Upper lobe of left lung (tissue), 6 donors: ENCODE measurements around the gene R3HDM2. TPM values are rescaled to one million over a fixed set of nuclear protein-coding genes. Genes with fewer than 3 reads are reported as not detected.
A peak's percentile ranks its signal among the peaks of the same experiment; 100 is the strongest.

Source experiments
- ATAC-seq, 2 donors: fragments of 200-7000 bp; cut with Tn5 transposase; one replicate each; pipeline ENCODE4 v1.9.1; 2022; ENCODE audit warnings: mild to moderate bottlenecking in 2 of 2, moderate library complexity in 2 of 2; ENCODE audit not compliant: low FRiP score in 2 of 2
- DNase-seq, 2 donors: peaks; one replicate each; pipeline ENCODE4 v3.0.0-alpha.2; 2019 to 2020
- H3K27ac ChIP-seq, 4 donors: fragments of 200-600 bp; sonication (generic); one replicate each; pipeline ENCODE4 v1.5.1; 2016 to 2019
- H3K27me3 ChIP-seq, 4 donors: fragments of 200-600 bp; sonication (generic); one replicate each; pipeline ENCODE4 v1.5.1; 2017 to 2019
- H3K36me3 ChIP-seq, 4 donors: fragments of 200-600 bp; sonication (generic); one replicate each; pipeline ENCODE4 v1.5.1; 2016 to 2019
- H3K4me1 ChIP-seq, 4 donors: fragments of 200-600 bp; sonication (generic); one replicate each; pipeline ENCODE4 v1.5.1; 2018 to 2019
- H3K4me3 ChIP-seq, 4 donors: fragments of 200-600 bp; sonication (generic); one replicate each; pipeline ENCODE4 v1.5.1; 2017 to 2019; ENCODE audit warnings: mild to moderate bottlenecking in 2 of 4, moderate library complexity in 1 of 4
- H3K9me3 ChIP-seq, 4 donors: fragments of 200-600 bp; sonication (generic); one replicate each; pipeline ENCODE4 v1.5.1; 2018 to 2019
- EP300 ChIP-seq, 4 donors: sonication (generic); formaldehyde crosslinking; IDR thresholded peaks; one replicate each; pipeline ENCODE4 v1.5.1; 2017; ENCODE audit warnings: antibody characterized with exemption in 4 of 4, control low read depth in 2 of 4
- POLR2A ChIP-seq, 4 donors: fragments of 450-650 bp; IDR thresholded peaks; one replicate each; pipeline ENCODE4 v1.5.1; 2016 to 2017; ENCODE audit warnings: antibody characterized with exemption in 4 of 4, mild to moderate bottlenecking in 2 of 4
- POLR2AphosphoS5 ChIP-seq, 2 donors: sonication (generic); formaldehyde crosslinking; IDR thresholded peaks; one replicate each; pipeline ENCODE4 v1.5.1; 2017; ENCODE audit warnings: antibody characterized with exemption in 2 of 2
- WGBS, 2 donors: methylation state at CpG; one replicate each; pipeline ENCODE4 v1.1.5; 2017 to 2018; 5-methylcytosine and 5-hydroxymethylcytosine counted together
- total RNA-seq, 6 donors: library from RNA; depleted of rRNA in 4 of 6; stranded (reverse); fragments of >200 nt in 4 of 6; gene quantifications; one replicate each; pipeline versions ENCODE4 v1.1.0 to v1.2.1, GENCODE V29; 2016 to 2021
- TF ChIP-seq, protein P1 (sequence below), 6 experiments: fragments of 450-650 bp in 4 of 6; fragments of 200-600 bp in 2 of 6; sonication (generic) in 2 of 6; IDR thresholded peaks; one replicate each; pipeline ENCODE4 v1.5.1; 2016 to 2019; ENCODE audit warnings: antibody characterized with exemption in 6 of 6
- donor health status: DM: no; HTN: no; CAD: no; lungs with moderate emphysema.
- donor health status: DM: no; HTN: yes; CAD: no; lungs with severe emphysema.

The R3HDM2 gene
- total RNA-seq, 6 donors from 2014 or later, result 39.2 to 94.3 (median 59.2) TPM

DNA sequence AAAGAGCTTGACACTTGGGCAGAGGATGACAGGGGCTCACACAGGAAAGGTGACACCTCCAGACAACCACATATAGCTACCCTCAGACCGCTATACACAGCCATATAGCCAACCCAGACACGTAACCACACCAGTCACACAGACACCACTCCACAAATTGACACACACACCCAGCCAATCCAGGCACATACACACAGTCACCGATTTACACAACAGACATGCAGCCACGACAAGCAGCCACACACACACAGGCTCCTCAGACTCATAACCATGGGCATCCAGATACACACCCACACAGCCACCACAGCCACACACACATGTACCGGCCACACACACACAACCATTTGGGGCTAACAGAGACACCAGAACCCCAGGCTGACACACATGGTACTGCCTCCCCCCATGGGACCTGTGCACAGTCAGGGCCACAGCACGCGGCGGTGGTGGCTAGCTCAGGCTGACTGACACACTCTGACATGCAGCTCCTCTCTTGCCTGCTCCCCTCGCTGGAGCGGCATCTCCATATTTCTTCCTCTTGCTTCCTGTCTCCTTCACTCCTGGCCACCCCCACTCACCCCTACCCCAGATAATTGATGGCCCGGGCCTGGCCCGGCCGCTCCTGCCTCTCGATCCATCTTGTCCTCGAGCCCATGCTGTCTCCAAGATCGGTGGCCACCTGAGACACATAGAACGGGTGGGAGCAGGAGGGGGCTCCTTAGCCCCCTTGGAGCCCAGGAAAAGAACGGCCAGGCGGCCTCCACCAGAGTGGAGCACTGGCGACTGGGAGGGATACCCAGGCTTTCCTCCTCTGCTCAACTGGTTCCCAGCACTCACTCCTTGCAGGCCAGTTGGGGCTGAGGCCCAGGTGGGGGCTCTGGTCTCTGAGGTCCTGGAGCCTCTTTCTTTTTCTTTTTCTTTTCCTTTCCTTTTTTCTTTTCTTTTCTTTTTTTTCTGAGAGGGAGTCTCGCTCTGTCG lies 207.4 kb downstream of the R3HDM2 start:
- 46 to 55% methylated on average over 21 to 22 of the region's 22 CpGs for WGBS, 2 donors
- Histone ChIP-seq H3K4me3 (no peak overlapping the region), H3K27ac (no peak overlapping the region), H3K4me1 (peaks cover 19 to 31% (median 21%) of the 10 kb centered on the region in 4 donors), H3K27me3 (peaks cover 2 to 81% (median 48%) of the 10 kb centered on the region in 4 donors), H3K9me3 (no peaks in the 10 kb centered on the region), H3K36me3 (no peaks in the 10 kb centered on the region)
- peak in 1 of 2 donors; percentile 74 for DNase-seq
- no peak for TF ChIP-seq EP300 (IDR thresholded peaks at IDR 0.05)
- TF ChIP-seq, protein P1, sequence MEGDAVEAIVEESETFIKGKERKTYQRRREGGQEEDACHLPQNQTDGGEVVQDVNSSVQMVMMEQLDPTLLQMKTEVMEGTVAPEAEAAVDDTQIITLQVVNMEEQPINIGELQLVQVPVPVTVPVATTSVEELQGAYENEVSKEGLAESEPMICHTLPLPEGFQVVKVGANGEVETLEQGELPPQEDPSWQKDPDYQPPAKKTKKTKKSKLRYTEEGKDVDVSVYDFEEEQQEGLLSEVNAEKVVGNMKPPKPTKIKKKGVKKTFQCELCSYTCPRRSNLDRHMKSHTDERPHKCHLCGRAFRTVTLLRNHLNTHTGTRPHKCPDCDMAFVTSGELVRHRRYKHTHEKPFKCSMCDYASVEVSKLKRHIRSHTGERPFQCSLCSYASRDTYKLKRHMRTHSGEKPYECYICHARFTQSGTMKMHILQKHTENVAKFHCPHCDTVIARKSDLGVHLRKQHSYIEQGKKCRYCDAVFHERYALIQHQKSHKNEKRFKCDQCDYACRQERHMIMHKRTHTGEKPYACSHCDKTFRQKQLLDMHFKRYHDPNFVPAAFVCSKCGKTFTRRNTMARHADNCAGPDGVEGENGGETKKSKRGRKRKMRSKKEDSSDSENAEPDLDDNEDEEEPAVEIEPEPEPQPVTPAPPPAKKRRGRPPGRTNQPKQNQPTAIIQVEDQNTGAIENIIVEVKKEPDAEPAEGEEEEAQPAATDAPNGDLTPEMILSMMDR (IDR thresholded peaks at IDR 0.05), result no peak
- no peak for TF ChIP-seq POLR2AphosphoS5 (IDR thresholded peaks at IDR 0.05)
- no peak for TF ChIP-seq POLR2A (IDR thresholded peaks at IDR 0.05)
- ATAC-seq, result no peak

GRCh38 chr12:57222286-57223190 lies 208.3 kb downstream of the R3HDM2 start:
- 27 to 41% methylated on average over 9 to 13 of the region's 13 CpGs for WGBS, 2 donors
- Histone ChIP-seq H3K27ac (no peak overlapping the region), H3K27me3 (peaks cover 2 to 91% (median 54%) of the 10 kb centered on the region in 4 donors), H3K36me3 (no peaks in the 10 kb centered on the region), H3K9me3 (no peaks in the 10 kb centered on the region), H3K4me1 (peaks cover 21 to 34% (median 23%) of the 10 kb centered on the region in 4 donors), H3K4me3 (no peak overlapping the region)
- peak in 1 of 2 donors; percentile 39 for DNase-seq
- ATAC-seq, result no peak
- TF ChIP-seq POLR2AphosphoS5 (IDR thresholded peaks at IDR 0.05) (no peak), POLR2A (IDR thresholded peaks at IDR 0.05) (no peak), EP300 (IDR thresholded peaks at IDR 0.05) (no peak)
- TF ChIP-seq, protein P1 (IDR thresholded peaks at IDR 0.05), result no peak

DNA sequence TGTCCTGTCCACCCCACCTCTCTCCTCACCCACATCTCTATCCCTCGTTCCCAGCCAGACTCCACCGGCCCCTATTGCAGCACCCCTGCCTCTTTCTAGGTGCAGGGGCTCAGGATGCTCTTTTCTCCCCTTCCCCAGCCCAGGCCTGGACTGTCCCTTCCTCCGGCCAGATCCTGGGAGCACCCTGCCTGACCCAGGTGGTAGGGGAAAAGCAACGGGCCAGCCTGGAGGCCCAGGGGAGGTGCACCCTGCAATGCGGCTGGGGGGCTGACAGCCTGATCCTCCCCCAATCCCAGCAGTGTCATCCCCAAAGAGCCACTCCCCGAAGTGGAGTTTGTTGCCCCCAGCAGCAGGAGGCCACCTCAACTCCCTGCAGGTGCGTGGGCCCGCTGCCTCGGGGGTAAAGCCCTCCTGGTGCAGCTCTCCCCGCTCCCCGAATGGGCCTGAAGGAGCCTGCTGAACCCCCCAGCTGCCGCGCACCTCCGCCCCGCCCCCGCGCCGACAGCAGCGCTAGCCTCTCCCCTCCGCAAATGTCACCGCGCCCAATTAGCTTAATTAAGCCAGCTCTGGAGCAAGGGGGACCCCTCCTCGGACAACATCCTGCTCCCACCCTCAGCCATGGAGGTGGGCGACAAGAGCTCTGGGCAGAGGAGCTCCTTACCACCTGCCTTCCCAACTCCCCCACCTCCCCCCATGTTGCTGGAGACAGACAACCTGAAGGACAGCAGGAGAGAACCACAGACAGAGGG lies 209.5 kb downstream of the R3HDM2 start:
- Histone ChIP-seq H3K27me3 (peaks cover 3 to 92% (median 55%) of the 10 kb centered on the region in 4 donors), H3K4me1 (peaks cover 21 to 39% (median 24%) of the 10 kb centered on the region in 4 donors), H3K4me3 (no peak overlapping the region), H3K36me3 (no peaks in the 10 kb centered on the region), H3K27ac (no peak overlapping the region), H3K9me3 (no peaks in the 10 kb centered on the region)
- WGBS, 2 donors, result 16 to 19% methylated on average over 10 to 23 of the region's 24 CpGs
- TF ChIP-seq POLR2AphosphoS5 (IDR thresholded peaks at IDR 0.05) (no peak), POLR2A (IDR thresholded peaks at IDR 0.05) (no peak), EP300 (IDR thresholded peaks at IDR 0.05) (no peak)
- TF ChIP-seq, protein P1 (IDR thresholded peaks at IDR 0.05), result no peak
- DNase-seq, result peak in 1 of 2 donors; percentile 83
- no peak for ATAC-seq

DNA sequence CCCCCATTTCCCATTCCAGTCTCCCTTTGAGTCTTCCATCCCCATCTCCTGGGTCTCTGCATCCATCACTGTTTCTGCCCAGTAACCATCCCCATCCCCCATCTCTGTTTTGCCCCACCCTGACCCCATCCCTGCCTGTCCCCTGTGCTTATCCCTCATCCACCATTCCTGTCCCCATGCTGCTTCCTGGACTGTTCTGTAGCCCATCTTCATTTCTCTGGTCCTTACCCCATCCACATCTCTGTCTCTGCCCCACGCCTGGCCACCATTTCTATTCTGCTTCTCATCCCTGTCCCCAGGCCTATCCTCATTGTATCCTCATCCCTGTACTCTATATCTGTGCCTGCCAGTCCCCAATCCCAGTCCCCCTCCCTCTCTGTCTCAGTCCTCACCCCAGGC lies 210.1 kb downstream of the R3HDM2 start:
- ATAC-seq (no peak), DNase-seq (no peak)
- H3K27me3 ChIP-seq, result peaks cover 3 to 92% (median 57%) of the 10 kb centered on the region in 4 donors
- no peaks in the 10 kb centered on the region for H3K36me3 ChIP-seq
- no peak overlapping the region for H3K4me3 ChIP-seq
- no peaks in the 10 kb centered on the region for H3K9me3 ChIP-seq
- no peak overlapping the region for H3K27ac ChIP-seq
- TF ChIP-seq POLR2A (IDR thresholded peaks at IDR 0.05) (no peak), POLR2AphosphoS5 (IDR thresholded peaks at IDR 0.05) (no peak), EP300 (IDR thresholded peaks at IDR 0.05) (no peak)
- TF ChIP-seq, protein P1 (IDR thresholded peaks at IDR 0.05), result no peak
- peaks cover 26 to 44% (median 29%) of the 10 kb centered on the region in 4 donors for H3K4me1 ChIP-seq
- WGBS, 2 donors, result 46 to 53% methylated on average over 1 of the region's 1 CpG
